Measurements from ENCODE around the gene EBF4.

EBF4 gene

DNA sequence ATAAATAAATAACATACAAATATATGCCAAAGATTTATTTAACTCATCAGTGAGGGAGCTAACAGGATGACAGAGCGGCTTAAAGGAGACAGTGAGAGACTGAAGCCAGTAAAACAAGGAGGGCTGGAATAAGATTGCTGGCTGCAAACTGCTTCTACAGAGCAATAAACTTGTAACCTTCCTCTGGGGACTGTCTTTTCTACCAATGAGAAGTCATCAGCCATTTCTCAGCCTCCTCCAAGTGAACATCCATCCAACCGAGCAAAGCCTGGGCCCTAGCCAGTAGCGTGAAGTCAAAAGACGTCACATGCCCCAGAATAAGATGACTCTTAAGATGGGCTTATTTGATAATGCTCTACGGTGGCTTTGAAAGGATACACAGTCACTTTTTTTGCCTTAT is 65.4 kb downstream of the EBF4 start:
- no peak for DNase-seq
- no peak overlapping the region for H2AFZ ChIP-seq (ENCODE audit: insufficient read depth, low read length, poor library complexity)
- no peak overlapping the region for H3K9ac ChIP-seq (ENCODE audit: low read length)
- no peak overlapping the region for H3K4ac ChIP-seq (ENCODE audit: low read depth, low read length)
- H4K8ac ChIP-seq (ENCODE audit: low read depth, low read length), result no peak overlapping the region
- H3K27ac ChIP-seq (ENCODE audit: low read depth, low read length), result no peak overlapping the region
- H3K23ac ChIP-seq (ENCODE audit: low read length), result no peak overlapping the region
- H3K4me1 ChIP-seq (ENCODE audit: control insufficient read depth in 1 of 2, insufficient read depth in 2 of 2, low read length in 2 of 2), result peaks cover 0 to under 1% of the 10 kb centered on the region in 2 experiments
- H3K4me3 ChIP-seq (ENCODE audit: low read depth, low read length), result no peak overlapping the region
- H3K4me2 ChIP-seq (ENCODE audit: low read length), result no peak overlapping the region
- no peaks in the 10 kb centered on the region for H3K9me3 ChIP-seq (ENCODE audit: insufficient read depth, low read depth, low read length)
- no peak overlapping the region for H2BK5ac ChIP-seq (ENCODE audit: low read depth, low read length, poor library complexity)
- no peak overlapping the region for H3K14ac ChIP-seq (ENCODE audit: low read length)
- no peak overlapping the region for H2BK12ac ChIP-seq (ENCODE audit: low read length)
- no peaks in the 10 kb centered on the region for H3K79me1 ChIP-seq (ENCODE audit: low read length)
- H3K36me3 ChIP-seq (ENCODE audit: control insufficient read depth in 1 of 2, insufficient read depth in 2 of 2, low read length in 2 of 2), result no peaks in the 10 kb centered on the region
- no CpG with 5 or more reads among the region's 5 CpGs for WGBS (ENCODE audit: extremely low coverage, insufficient coverage, insufficient read length)
- H4K91ac ChIP-seq (ENCODE audit: low read depth, low read length), result no peak overlapping the region
- H3K79me2 ChIP-seq (ENCODE audit: control insufficient read depth, insufficient read depth, low read length, poor library complexity), result no peaks in the 10 kb centered on the region
- H2AK5ac ChIP-seq (ENCODE audit: low read length), result no peak overlapping the region
- no peak overlapping the region for H3K18ac ChIP-seq (ENCODE audit: low read length)
- H4K12ac ChIP-seq (ENCODE audit: low read depth, low read length), result no peak overlapping the region
- H3K27me3 ChIP-seq (ENCODE audit: insufficient read depth, low read length), result peaks cover 6% of the 10 kb centered on the region
- H2BK120ac ChIP-seq (ENCODE audit: insufficient read depth, low read length, poor library complexity), result no peak overlapping the region

DNA sequence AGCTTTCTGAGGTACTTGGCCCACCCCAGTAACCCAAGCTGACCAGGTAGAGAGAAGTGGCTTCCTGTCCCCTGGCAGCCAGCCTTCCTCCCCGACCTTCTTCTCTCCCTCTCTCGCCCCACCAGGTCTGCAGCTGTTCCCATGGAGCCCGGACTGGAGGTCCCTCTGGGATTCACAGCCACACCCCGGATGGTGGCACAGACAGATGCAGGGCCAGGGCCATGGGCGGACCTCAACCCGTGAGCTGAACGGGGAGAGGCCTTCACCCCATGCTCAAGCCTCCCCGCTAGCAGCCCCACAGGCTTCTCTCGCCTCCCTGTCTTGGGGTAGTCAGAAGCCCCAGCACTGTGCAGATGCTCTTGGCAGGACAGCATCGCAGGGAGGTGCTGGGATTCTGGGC is 66.6 kb downstream of the EBF4 start:
- Histone ChIP-seq H4K8ac (ENCODE audit: low read depth, low read length) (no peak overlapping the region), H3K4ac (ENCODE audit: low read depth, low read length) (no peak overlapping the region), H2BK5ac (ENCODE audit: low read depth, low read length, poor library complexity) (no peak overlapping the region), H3K27ac (ENCODE audit: low read depth, low read length) (no peak overlapping the region), H4K12ac (ENCODE audit: low read depth, low read length) (no peak overlapping the region), H3K14ac (ENCODE audit: low read length) (no peak overlapping the region), H3K4me1 (ENCODE audit: control insufficient read depth in 1 of 2, insufficient read depth in 2 of 2, low read length in 2 of 2) (no peaks in the 10 kb centered on the region), H3K9me3 (ENCODE audit: insufficient read depth, low read depth, low read length) (no peaks in the 10 kb centered on the region), H3K36me3 (ENCODE audit: control insufficient read depth in 1 of 2, insufficient read depth in 2 of 2, low read length in 2 of 2) (no peaks in the 10 kb centered on the region), H2AFZ (ENCODE audit: insufficient read depth, low read length, poor library complexity) (no peak overlapping the region), H4K91ac (ENCODE audit: low read depth, low read length) (no peak overlapping the region), H3K4me2 (ENCODE audit: low read length) (no peak overlapping the region), H3K4me3 (ENCODE audit: low read depth, low read length) (no peak overlapping the region), H3K9ac (ENCODE audit: low read length) (no peak overlapping the region), H2BK120ac (ENCODE audit: insufficient read depth, low read length, poor library complexity) (no peak overlapping the region), H3K79me2 (ENCODE audit: control insufficient read depth, insufficient read depth, low read length, poor library complexity) (no peaks in the 10 kb centered on the region), H2AK5ac (ENCODE audit: low read length) (no peak overlapping the region), H3K27me3 (ENCODE audit: insufficient read depth, low read length) (no peaks in the 10 kb centered on the region), H3K18ac (ENCODE audit: low read length) (no peak overlapping the region), H3K79me1 (ENCODE audit: low read length) (no peaks in the 10 kb centered on the region), H2BK12ac (ENCODE audit: low read length) (no peak overlapping the region), H3K23ac (ENCODE audit: low read length) (no peak overlapping the region)
- WGBS (ENCODE audit: extremely low coverage, insufficient coverage, insufficient read length), result no CpG with 5 or more reads among the region's 10 CpGs
- no peak for DNase-seq

DNA sequence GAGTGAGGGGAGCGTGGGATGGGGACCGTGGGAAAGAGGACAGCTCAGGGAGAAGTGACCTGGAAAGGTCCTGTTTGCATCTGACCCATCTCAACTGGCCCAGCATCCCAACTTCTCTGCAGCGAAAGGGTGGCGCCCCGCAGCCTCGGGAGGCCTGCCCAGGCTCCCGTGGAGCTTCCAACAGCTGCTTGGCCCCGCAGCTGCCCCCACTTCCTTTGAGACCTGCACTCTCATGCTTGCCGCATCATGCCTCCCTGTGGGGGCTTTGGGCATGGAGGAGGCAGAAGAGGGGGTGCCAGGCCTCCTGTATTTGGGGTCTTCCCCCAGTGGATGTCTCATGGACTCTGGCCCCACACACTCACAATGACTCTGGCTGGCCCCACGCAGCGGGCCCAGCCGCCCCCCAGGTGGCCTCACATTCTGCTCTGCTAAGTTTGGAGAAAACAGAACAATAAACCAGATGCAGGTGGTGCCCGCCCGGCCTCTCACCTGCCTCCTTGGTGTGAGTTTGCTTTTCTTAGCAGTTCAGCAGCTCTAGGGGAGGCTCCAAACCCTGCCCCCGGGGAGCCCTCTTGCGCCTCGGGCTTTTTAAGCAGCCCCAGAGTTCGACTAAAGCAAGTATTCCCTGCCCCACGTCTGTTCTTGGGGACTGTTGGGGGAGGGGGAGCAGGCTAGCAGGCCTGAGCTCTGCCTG is 67.2 kb downstream of the EBF4 start:
- no peak for DNase-seq
- WGBS (ENCODE audit: extremely low coverage, insufficient coverage, insufficient read length), result no CpG with 5 or more reads among the region's 19 CpGs

DNA sequence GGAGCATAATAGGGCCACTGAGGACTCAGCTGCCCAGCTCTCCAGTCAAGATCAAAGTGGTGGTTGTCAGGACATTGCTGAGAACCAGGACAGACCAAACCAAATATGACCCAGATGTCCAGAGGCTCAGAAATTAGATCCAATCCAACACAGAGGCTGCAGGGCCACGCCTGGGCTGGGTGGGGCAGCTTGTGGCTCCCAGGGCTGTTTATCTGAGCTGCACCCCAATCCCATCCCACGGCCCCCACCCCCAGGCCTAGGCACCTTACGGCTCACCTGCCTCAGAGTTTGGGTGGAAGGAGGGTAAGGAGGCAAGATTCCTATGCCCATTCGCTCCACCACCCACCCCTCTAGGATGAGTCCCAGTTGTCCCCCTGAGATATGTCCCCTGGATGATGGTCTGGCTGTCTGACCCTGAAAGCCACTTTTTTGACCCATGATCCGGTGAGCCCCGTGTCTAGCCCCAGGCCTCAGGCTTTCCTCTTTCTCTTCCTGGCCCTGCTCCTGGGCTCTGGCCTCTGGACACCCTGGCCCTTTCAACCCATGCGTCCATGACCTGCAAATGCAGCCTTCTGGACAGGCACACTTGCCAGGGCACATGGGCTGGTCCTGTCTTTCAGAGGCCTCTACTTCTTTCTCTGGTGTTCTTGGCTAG is 67.8 kb downstream of the EBF4 start:
- H3K79me2 ChIP-seq (ENCODE audit: control insufficient read depth, insufficient read depth, low read length, poor library complexity), result no peaks in the 10 kb centered on the region
- H2BK120ac ChIP-seq (ENCODE audit: insufficient read depth, low read length, poor library complexity), result no peak overlapping the region
- no peaks in the 10 kb centered on the region for H3K9me3 ChIP-seq (ENCODE audit: insufficient read depth, low read depth, low read length)
- no peak overlapping the region for H3K4me2 ChIP-seq (ENCODE audit: low read length)
- WGBS (ENCODE audit: extremely low coverage, insufficient coverage, insufficient read length), result no CpG with 5 or more reads among the region's 7 CpGs
- no peak overlapping the region for H2AK5ac ChIP-seq (ENCODE audit: low read length)
- H3K14ac ChIP-seq (ENCODE audit: low read length), result no peak overlapping the region
- H3K36me3 ChIP-seq (ENCODE audit: control insufficient read depth in 1 of 2, insufficient read depth in 2 of 2, low read length in 2 of 2), result no peaks in the 10 kb centered on the region
- H4K91ac ChIP-seq (ENCODE audit: low read depth, low read length), result no peak overlapping the region
- no peak overlapping the region for H4K12ac ChIP-seq (ENCODE audit: low read depth, low read length)
- no peak overlapping the region for H3K27ac ChIP-seq (ENCODE audit: low read depth, low read length)
- no peaks in the 10 kb centered on the region for H3K27me3 ChIP-seq (ENCODE audit: insufficient read depth, low read length)
- no peak overlapping the region for H2BK5ac ChIP-seq (ENCODE audit: low read depth, low read length, poor library complexity)
- H3K4me1 ChIP-seq (ENCODE audit: control insufficient read depth in 1 of 2, insufficient read depth in 2 of 2, low read length in 2 of 2), result no peaks in the 10 kb centered on the region
- no peak for DNase-seq
- H3K23ac ChIP-seq (ENCODE audit: low read length), result no peak overlapping the region
- no peak overlapping the region for H2BK12ac ChIP-seq (ENCODE audit: low read length)
- no peak overlapping the region for H4K8ac ChIP-seq (ENCODE audit: low read depth, low read length)
- no peak overlapping the region for H3K18ac ChIP-seq (ENCODE audit: low read length)
- no peaks in the 10 kb centered on the region for H3K79me1 ChIP-seq (ENCODE audit: low read length)
- no peak overlapping the region for H2AFZ ChIP-seq (ENCODE audit: insufficient read depth, low read length, poor library complexity)
- no peak overlapping the region for H3K4me3 ChIP-seq (ENCODE audit: low read depth, low read length)
- no peak overlapping the region for H3K9ac ChIP-seq (ENCODE audit: low read length)
- no peak overlapping the region for H3K4ac ChIP-seq (ENCODE audit: low read depth, low read length)

More for the DNA sequence above, 67.2 kb downstream of the EBF4 start:
- Histone ChIP-seq H2AK5ac (ENCODE audit: low read length) (no peak overlapping the region), H4K8ac (ENCODE audit: low read depth, low read length) (no peak overlapping the region), H3K9ac (ENCODE audit: low read length) (no peak overlapping the region), H2AFZ (ENCODE audit: insufficient read depth, low read length, poor library complexity) (no peak overlapping the region), H3K14ac (ENCODE audit: low read length) (no peak overlapping the region), H3K18ac (ENCODE audit: low read length) (no peak overlapping the region), H3K79me2 (ENCODE audit: control insufficient read depth, insufficient read depth, low read length, poor library complexity) (no peaks in the 10 kb centered on the region), H3K23ac (ENCODE audit: low read length) (no peak overlapping the region), H3K4ac (ENCODE audit: low read depth, low read length) (no peak overlapping the region), H3K27me3 (ENCODE audit: insufficient read depth, low read length) (no peaks in the 10 kb centered on the region), H2BK5ac (ENCODE audit: low read depth, low read length, poor library complexity) (no peak overlapping the region), H3K9me3 (ENCODE audit: insufficient read depth, low read depth, low read length) (no peaks in the 10 kb centered on the region), H4K91ac (ENCODE audit: low read depth, low read length) (no peak overlapping the region), H2BK120ac (ENCODE audit: insufficient read depth, low read length, poor library complexity) (no peak overlapping the region), H2BK12ac (ENCODE audit: low read length) (no peak overlapping the region), H3K4me2 (ENCODE audit: low read length) (no peak overlapping the region), H4K12ac (ENCODE audit: low read depth, low read length) (no peak overlapping the region), H3K36me3 (ENCODE audit: control insufficient read depth in 1 of 2, insufficient read depth in 2 of 2, low read length in 2 of 2) (no peaks in the 10 kb centered on the region), H3K4me3 (ENCODE audit: low read depth, low read length) (no peak overlapping the region), H3K4me1 (ENCODE audit: control insufficient read depth in 1 of 2, insufficient read depth in 2 of 2, low read length in 2 of 2) (no peaks in the 10 kb centered on the region), H3K27ac (ENCODE audit: low read depth, low read length) (no peak overlapping the region), H3K79me1 (ENCODE audit: low read length) (no peaks in the 10 kb centered on the region)

Measured in trophoblast cell (in vitro differentiated cells and primary cell).